NCI-H2081 treated with DMSO at 0.1 percent for 48 hours (cell line): ENCODE data around the gene PPIA.
"Not testable (repeated sequence)": the region's sequence is repeated elsewhere in the genome, so short reads cannot be mapped to it uniquely, and the experiment has no call there.

Source experiments
- DNase-seq: peaks from one replicate; lab custom pipeline; 2025; lab: John Stamatoyannopoulos, UW

Gene PPIA

DNA sequence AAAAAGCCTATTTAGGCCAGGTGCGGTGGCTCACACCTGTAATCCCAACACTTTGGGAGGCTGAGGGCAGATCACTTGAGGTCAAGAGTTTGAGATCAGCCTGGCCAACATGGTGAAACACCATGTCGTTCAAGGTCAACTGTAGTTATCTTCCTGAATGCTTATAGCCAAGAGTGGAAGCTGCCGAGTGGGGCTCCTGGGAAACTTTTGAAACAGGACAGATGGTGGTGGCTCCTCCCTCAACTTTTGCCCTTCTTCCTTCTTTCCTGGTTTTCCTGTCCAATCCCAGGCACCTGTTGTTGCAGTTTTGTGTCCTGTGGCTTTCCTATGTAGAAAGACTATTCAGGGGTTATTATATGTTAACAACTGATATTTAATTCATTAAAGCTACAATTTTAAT, 8.7 kb upstream of the PPIA start:
- no peak for DNase-seq

DNA sequence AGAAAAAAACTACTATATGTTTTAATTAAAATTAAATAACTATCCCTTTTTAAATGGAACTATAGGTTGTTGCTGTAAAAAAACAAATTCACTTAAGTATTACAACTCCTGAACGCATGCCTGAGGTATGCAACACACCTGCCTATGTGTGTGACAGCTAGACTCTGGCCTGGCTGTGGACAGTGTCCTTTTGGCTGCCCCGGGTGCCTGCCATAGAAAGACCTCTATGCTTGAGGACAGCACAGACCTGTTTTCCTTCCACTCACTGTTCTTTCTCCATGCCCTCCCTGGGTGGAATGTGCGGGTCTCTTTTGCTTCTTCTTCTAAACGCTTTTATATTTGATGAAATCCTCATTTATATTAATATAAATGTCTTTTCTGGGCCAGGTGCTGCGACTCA, 6.5 kb upstream of the PPIA start:
- no peak for DNase-seq

DNA sequence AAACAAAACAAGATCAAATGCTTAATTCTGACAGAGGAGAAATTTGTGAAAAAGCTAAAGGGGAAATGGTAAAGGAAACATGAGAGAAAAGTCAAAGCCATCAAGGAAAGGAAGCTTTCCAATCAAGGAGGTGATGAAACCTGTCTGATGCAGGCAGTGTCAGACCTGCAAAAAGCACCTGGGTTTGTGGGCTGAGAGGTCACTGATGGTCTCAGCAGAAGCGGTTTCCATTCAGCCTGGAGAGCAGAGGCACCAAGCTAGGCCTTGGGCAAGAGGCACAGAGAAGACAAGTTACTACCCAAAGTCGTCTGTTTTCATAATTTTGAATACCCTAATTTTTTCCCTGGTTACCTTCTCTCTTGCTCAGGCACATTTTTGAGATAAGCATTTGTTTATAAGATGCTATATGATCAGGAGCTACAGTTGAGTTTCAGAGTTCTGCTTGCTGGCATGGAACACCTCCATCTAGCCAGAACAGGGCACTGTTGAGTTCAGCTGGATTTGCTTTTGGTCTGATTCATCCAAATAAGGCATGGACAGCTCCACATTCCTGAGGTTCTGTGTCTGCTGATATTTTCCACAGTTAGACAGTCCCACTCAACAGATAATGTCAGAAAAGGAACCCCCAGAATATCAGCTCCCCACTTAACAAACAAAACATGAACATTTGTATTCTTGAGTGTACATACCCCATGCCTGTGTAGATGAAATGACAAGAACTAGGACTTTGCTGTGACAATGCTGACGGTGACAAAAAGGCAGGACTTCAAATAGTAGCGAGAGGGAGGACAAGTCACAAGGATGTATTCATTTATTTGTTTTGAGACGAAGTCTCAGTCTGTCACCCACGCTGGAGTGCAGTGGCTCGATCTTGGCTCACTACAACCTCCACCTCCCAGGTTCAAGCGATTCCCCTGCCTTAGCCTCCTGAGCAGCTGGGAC, 4.9 kb upstream of the PPIA start:
- no peak for DNase-seq

- DNase-seq = no peak
Measured at GRCh38 chr7:44793919-44794318, 2.6 kb upstream of the PPIA start.

GRCh38 chr7:44794331-44794730, 2.1 kb upstream of the PPIA start:
- no peak for DNase-seq

DNA sequence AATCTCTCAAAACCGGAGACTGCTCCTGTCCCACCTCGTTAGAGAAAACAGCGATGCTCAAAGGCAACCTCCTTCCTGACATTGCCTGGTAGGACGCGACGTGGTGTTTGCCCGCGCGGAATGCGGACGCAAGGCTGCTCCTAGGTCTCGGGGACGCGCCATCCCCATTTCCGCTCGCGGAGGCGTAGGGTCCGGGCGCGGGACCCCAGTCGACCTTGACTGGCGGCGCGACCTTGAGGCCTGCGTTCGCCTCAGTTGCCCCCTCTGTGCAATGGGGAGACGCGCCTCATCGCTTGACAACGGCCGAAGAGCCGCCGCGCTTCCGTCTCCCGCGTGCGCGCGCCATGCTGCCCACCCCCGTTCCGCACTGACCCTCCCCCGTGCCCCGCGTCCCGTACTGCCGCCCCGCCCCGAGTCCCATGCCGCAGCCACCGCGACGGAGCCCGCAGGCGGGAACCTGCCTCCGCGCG, 412 bp upstream of the PPIA start:
- DNase-seq = peak; percentile 41

DNA sequence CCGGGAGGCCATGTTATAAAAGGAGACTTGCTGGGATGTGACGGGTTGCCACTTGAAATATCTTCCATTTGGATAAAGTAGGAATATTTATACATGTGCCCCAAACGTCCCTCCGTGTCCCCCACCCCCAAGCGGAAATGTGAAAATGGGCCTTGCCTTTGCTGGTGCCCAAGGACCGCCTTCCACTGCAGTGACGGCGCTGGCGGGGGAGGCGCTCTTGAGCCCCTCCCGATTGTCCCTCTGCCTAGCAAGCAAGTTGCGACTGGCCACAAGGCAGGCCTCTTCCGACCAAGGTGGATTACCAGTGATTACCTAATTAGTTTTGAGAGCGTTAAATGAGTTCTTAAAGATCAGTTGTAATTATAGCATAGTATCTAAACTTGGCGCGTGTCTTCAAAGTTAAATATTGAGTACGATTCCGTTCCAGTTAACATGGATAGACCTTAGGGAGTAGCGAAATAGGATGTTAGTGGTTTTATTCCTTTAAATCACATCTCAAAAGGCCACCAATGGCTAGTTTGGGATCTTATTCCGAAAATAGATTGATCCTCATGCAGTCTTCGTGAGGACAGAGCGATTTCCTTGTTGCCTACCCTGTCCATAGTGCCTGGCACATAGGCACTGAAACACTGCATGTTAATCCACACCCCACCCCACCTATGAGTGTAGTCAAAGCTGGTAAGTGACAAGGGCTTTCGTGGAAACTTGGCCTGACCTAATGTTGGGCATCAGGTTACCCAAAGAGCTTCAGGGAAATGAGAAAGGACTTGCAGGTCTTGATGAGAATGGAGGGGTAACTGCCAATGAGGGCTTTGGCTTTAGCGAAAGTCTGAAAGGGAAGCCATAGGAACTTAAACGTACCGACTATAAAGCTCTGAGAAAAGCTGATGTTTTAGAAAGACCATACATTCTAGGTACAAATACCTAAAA, 1.1 kb downstream of the PPIA start:
- DNase-seq = peak; percentile 69

- no peak for DNase-seq
Measured at GRCh38 chr7:44798649-44799305, 2.3 kb downstream of the PPIA start.

- DNase-seq = no peak
Measured at GRCh38 chr7:44799939-44800338, 3.5 kb downstream of the PPIA start.

DNA sequence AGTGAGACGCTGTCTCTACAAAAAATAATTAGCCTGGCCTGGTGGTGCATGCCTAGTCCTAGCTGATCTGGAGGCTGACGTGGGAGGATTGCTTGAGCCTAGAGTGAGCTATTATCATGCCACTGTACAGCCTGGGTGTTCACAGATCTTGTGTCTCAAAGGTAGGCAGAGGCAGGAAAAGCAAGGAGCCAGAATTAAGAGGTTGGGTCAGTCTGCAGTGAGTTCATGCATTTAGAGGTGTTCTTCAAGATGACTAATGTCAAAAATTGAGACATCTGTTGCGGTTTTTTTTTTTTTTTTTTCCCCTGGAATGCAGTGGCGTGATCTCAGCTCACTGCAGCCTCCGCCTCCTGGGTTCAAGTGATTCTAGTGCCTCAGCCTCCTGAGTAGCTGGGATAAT, 5.4 kb downstream of the PPIA start:
- no peak for DNase-seq

- no peak for DNase-seq
Measured at GRCh38 chr7:44802418-44803025, 6.0 kb downstream of the PPIA start.

GRCh38 chr7:44803828-44804519, 7.5 kb downstream of the PPIA start:
- DNase-seq = not testable (repeated sequence)

- no peak for DNase-seq
Measured at GRCh38 chr7:44805950-44806349, 9.5 kb downstream of the PPIA start.

- DNase-seq = no peak
Measured at GRCh38 chr7:44808914-44809393, 12.5 kb downstream of the PPIA start.

DNA sequence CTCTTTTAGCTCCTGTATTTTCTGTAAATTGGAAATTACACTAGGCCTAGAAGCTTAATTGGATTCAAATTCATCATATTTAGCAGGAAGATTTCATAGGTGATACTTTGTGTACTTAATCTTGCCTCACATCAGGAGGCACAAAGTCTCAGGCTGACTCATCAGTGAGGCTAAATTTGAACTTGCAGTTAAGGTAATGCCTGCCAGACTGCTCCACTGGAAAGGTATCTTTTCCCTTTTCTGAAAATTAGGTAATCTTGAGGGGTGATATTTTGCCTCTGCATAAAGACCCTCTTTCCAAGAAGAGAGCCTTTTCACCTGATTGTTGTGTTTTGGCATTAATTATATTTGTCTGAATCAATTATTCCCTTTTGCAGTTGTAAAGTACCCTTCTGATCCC, 14.6 kb downstream of the PPIA start:
- DNase-seq = no peak

DNA sequence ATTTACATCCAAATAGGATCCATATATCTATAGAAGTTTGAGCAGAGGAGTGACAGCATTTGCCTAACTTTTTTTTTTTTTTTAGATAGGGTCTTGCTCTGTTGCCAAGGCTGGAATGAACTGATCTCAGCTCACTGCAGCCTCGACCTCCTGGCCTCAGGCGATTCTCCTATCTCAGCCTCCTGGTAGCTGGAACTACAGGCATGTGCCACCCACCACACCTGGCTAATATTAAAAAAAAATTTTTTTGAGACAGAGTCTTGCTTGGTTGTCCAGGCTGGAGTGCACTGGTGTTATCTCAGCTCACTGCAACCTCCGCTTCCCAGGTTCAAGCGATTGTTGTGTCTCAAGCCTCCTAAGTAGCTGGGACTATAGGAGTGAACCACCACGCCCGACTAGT, 15.1 kb downstream of the PPIA start:
- DNase-seq = no peak

DNA sequence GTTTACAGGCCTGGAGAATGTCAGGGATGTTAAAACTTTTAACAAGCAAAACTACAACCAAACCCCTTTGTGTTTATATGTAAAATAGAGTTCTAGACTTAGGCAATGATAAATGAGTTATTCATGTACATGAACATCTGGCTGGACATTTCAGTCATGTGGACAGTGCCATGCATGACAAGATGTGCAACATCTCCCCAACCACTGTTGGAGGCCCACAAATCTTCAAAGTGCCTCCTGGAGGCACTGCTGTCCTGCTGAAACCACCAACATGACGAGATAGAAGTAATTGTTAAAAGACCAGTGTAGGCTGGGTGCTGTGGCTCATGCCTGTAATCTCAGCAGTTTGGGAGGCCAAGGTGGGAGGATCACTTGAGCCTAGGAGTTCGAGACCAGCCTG, 18.4 kb downstream of the PPIA start:
- DNase-seq = no peak

- DNase-seq = no peak
Measured at GRCh38 chr7:44819292-44819691, 22.8 kb downstream of the PPIA start.

DNA sequence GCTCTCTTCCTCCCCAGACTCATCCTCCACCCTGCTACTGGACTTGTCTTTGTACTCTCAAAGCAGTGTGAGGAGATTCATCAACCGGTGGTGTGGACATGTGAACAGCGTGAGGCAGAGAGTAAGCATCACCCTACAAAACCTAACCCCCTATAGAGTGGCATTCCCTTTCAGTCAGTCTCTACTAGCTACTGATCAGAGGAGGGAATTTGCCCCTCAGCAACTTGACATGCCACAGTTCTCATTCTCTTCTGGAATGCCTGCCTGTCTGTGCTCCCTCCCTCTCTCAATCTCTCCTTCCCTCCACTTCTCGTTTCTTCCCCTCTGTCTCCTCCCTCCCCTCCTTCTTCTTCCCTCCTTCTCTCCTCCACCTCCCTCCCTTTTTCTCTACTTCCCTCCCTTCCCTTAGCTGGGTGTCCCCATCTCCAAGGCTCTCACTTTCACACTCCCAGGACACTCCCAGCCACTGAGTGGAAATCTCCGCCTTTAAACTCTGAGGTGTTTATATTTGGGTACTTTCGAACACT, 26.8 kb downstream of the PPIA start:
- DNase-seq = no peak

GRCh38 chr7:44824894-44825526, 28.5 kb downstream of the PPIA start:
- DNase-seq = no peak
